ENCODE data around the gene TREX2.
"Not testable (repeated sequence)": the region's sequence is repeated elsewhere in the genome, so short reads cannot be mapped to it uniquely, and the experiment has no call there.

Gene TREX2

GRCh38 chrX:153411988-153412574 is 33.8 kb downstream of the TREX2 start:
- H3K4me3 ChIP-seq (ENCODE audit: low read depth, low read length), result peak overlapping the region; percentile 44
- no peak for DNase-seq (ENCODE audit: low read depth)

- H3K4me3 ChIP-seq (ENCODE audit: low read depth, low read length), result peak within 1 kb of the TSS; percentile 44
- no peak for DNase-seq (ENCODE audit: low read depth)
Measured at GRCh38 chrX:153411255-153411987, 34.4 kb downstream of the TREX2 start, which contains the start of gene ZFP92. Gene ZFP92, plus strand, starts transcription at chrX:153411472. Its CDS starts 6,851 bp downstream, at chrX:153418323.

GRCh38 chrX:153410888-153411254 is 35.0 kb downstream of the TREX2 start:
- DNase-seq (ENCODE audit: low read depth), result no peak
- peak overlapping the region; percentile 44 for H3K4me3 ChIP-seq (ENCODE audit: low read depth, low read length)

- no peak overlapping the region for H3K4me3 ChIP-seq (ENCODE audit: low read depth, low read length)
- DNase-seq (ENCODE audit: low read depth), result no peak
Measured at GRCh38 chrX:153410373-153410772, 35.5 kb downstream of the TREX2 start.

GRCh38 chrX:153409414-153410101 is 36.3 kb downstream of the TREX2 start:
- no peak for DNase-seq (ENCODE audit: low read depth)

GRCh38 chrX:153408871-153409351 is 36.9 kb downstream of the TREX2 start:
- no peak for DNase-seq (ENCODE audit: low read depth)
- no peak overlapping the region for H3K4me3 ChIP-seq (ENCODE audit: low read depth, low read length)

More at GRCh38 chrX:153409414-153410101, 36.3 kb downstream of the TREX2 start:
- no peak overlapping the region for H3K4me3 ChIP-seq (ENCODE audit: low read depth, low read length)

GRCh38 chrX:153408221-153408721 is 37.6 kb downstream of the TREX2 start:
- DNase-seq (ENCODE audit: low read depth), result no peak
- H3K4me3 ChIP-seq (ENCODE audit: low read depth, low read length), result no peak overlapping the region

DNA sequence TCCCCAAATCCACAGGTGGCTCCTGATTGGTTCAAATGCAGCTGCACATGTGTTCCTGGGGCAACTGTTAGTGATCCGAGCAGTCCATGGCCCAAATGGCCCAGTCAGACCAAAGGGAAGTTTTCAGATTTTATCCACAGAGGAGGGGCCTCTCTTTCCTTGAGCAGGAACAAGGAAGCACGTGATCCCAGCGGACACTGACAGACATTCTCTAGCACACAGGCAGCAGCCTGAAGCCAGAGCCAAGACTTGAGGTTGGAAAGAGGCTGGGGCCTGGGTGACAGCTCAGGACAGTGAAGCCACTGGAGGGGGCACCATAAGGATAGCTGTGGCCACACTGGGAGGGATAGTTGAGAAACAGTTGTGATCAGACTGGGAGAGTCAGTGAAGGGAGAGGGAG is 38.1 kb downstream of the TREX2 start:
- DNase-seq (ENCODE audit: low read depth), result no peak

GRCh38 chrX:153406903-153407302 is 39.0 kb downstream of the TREX2 start:
- H3K4me3 ChIP-seq (ENCODE audit: low read depth, low read length), result no peak overlapping the region
- DNase-seq (ENCODE audit: low read depth), result no peak

More for the DNA sequence above, 38.1 kb downstream of the TREX2 start:
- no peak overlapping the region for H3K4me3 ChIP-seq (ENCODE audit: low read depth, low read length)

- no peak overlapping the region for H3K4me3 ChIP-seq (ENCODE audit: low read depth, low read length)
- no peak for DNase-seq (ENCODE audit: low read depth)
Measured at GRCh38 chrX:153406011-153406410, 39.8 kb downstream of the TREX2 start.

- DNase-seq (ENCODE audit: low read depth), result no peak
- no peak overlapping the region for H3K4me3 ChIP-seq (ENCODE audit: low read depth, low read length)
Measured at GRCh38 chrX:153405426-153405825, 40.4 kb downstream of the TREX2 start.

- not testable (repeated sequence) for H3K4me3 ChIP-seq (ENCODE audit: low read depth, low read length); DNase-seq (ENCODE audit: low read depth)
Measured at GRCh38 chrX:153404333-153404732, 41.5 kb downstream of the TREX2 start.

GRCh38 chrX:153401133-153401764 is 44.6 kb downstream of the TREX2 start, which contains the start of gene PNMA6E:
Gene PNMA6E, minus strand, starts transcription at chrX:153401350. Its CDS starts 2,501 bp downstream, at chrX:153398849.
- no peak within 1 kb of the TSS for H3K4me3 ChIP-seq (ENCODE audit: low read depth, low read length)
- DNase-seq (ENCODE audit: low read depth), result no peak

DNA sequence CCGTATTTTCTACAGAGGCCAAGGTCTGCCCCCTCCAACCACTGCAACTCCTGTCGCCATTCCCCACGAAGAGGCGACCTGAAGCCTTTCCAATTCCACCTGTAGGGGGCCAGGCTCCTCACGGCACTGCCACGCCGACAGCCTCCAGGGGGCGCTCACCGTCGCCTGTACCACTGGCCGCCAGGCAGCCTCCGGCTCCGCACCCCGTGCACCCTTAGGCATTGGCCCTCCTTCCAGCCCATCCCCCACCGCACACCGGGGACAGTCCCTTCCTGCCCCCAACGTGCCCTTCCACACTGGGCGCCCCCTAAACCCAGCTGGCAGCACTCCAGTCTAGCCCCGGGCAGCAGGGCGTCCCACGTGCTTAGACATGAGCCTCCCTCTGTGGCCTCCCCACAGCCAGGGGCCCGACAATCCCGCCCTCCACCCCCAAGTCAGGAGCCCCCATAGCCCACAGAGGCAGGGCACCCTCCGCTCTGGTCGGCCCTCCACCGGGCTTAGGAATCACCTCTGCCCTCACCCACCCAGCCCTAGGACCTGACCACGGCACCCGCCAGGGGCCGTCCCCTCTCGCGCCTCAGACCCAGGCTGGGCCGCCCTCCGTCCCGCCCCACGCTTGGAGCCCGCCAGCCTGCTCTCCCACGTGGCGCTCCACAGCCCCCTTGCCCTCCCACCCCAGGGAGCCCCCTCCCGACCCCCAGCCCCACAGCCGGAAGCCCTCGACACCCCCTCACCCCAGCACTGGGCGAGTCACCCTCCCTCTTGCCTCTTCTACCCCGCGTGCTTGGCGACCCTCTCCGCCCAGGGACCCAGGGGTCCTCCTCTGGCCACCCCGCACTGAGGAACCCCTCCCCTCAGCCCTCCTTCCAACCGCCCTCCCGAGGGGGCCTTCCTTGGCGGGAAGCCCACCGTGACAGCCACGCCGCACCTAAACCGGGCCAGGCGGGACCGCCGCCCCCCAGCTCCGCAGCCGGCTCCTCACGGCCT is 45.4 kb downstream of the TREX2 start:
- H3K4me3 ChIP-seq (ENCODE audit: low read depth, low read length), result no peak overlapping the region
- DNase-seq (ENCODE audit: low read depth), result no peak

GRCh38 chrX:153398275-153398960 is 47.4 kb downstream of the TREX2 start:
- no peak for DNase-seq (ENCODE audit: low read depth)
- no peak overlapping the region for H3K4me3 ChIP-seq (ENCODE audit: low read depth, low read length)

DNA sequence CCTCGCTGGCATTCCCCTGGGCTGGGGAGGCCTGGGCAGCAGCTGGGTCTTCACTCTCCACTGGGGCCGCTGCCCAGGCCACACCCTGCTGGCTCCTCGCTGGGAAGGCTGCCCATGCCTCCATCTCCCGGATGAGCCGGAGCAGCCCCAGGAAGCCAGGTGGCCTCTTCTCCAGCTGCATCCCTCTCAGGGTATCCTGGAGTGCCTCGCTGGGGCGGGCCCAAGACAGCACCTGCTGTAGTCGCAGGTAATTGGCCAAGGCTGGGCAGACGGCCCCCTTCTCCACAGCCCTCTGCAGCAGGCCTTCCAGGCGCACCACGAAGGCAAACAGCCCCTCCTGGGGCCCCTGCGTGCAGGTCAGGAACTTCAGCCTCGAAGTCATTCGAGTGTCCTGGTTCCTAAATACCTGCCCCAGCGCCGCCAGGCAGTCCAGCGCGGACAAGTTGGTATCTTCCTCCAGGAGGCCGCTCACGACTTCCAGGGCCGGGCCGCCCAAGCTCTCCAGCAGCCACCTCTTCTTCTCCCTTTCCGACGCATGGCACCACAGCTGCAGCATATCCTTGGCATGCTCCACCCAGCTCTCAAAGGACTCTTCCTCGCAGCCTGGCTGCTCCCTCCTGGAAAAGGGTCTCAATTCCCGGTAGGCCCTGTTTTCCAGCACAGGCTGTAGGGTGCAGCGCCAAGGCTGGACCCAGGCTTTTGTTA is 48.4 kb downstream of the TREX2 start:
- H3K4me3 ChIP-seq (ENCODE audit: low read depth, low read length), result no peak overlapping the region
- no peak for DNase-seq (ENCODE audit: low read depth)
